H9 (cell line): ENCODE results near the gene CACNA1I. TPM values are rescaled to one million over a fixed set of nuclear protein-coding genes. Genes with fewer than 3 reads are reported as not detected.

ENCODE experiments used
- DNase-seq: peaks from one replicate; pipeline ENCODE4 v3.0.0-alpha.2; 2017
- H2AFZ ChIP-seq: one replicate; pipeline ENCODE4 v1.6.1; 2013; ENCODE audit warnings: mild to moderate bottlenecking, low read length, control low read depth, moderate library complexity
- H2AK5ac ChIP-seq: 2 replicates; pipeline ENCODE4 v1.6.1; 2013; ENCODE audit warnings: low read length, control low read depth, mixed read lengths; ENCODE audit not compliant: insufficient read length
- H2BK120ac ChIP-seq: one replicate; pipeline ENCODE4 v1.6.1; 2013; ENCODE audit warnings: low read depth, mild to moderate bottlenecking, low read length, control low read depth, inconsistent platforms; ENCODE audit not compliant: poor library complexity, severe bottlenecking
- H2BK12ac ChIP-seq: 2 replicates; pipeline ENCODE4 v1.6.1; 2013; ENCODE audit warnings: low read length, control low read depth, mixed read lengths, low read depth; ENCODE audit not compliant: insufficient read length
- H2BK15ac ChIP-seq: 2 replicates; pipeline ENCODE4 v1.6.1; 2013; ENCODE audit warnings: low read depth, low read length, control low read depth
- H2BK20ac ChIP-seq: one replicate; pipeline ENCODE4 v1.6.1; 2013; ENCODE audit warnings: low read depth, mild to moderate bottlenecking, low read length, control low read depth, inconsistent platforms; ENCODE audit not compliant: poor library complexity, severe bottlenecking
- H2BK5ac ChIP-seq: 2 replicates; pipeline ENCODE4 v1.6.1; 2013; ENCODE audit warnings: low read length, control low read depth, mixed read lengths; ENCODE audit not compliant: insufficient read length
- H3K14ac ChIP-seq: 2 replicates; pipeline ENCODE4 v1.6.1; 2013; ENCODE audit warnings: low read length, control low read depth; ENCODE audit not compliant: insufficient read depth
- H3K18ac ChIP-seq: 2 replicates; pipeline ENCODE4 v1.6.1; 2013; ENCODE audit warnings: low read depth, mild to moderate bottlenecking, mixed read lengths, low read length, control low read depth; ENCODE audit not compliant: insufficient read length
- H3K23ac ChIP-seq: 2 replicates; pipeline ENCODE4 v1.6.1; 2013; ENCODE audit warnings: low read length, control low read depth, mixed read lengths, low read depth; ENCODE audit not compliant: insufficient read length
- H3K23me2 ChIP-seq: 2 replicates; pipeline ENCODE4 v1.6.1; 2013; ENCODE audit warnings: low read depth, mild to moderate bottlenecking, mixed read lengths, low read length, control low read depth; ENCODE audit not compliant: insufficient read length, poor library complexity, severe bottlenecking
- H3K27ac ChIP-seq: 2 replicates; pipeline ENCODE4 v1.5.1; 2013; ENCODE audit warnings: low read length, control low read depth, mixed read lengths, low read depth; ENCODE audit not compliant: insufficient read length
- H3K27me3 ChIP-seq: 2 replicates; pipeline ENCODE4 v1.6.1; 2013; ENCODE audit warnings: low read length, control low read depth, inconsistent platforms; ENCODE audit not compliant: insufficient read depth
- H3K4ac ChIP-seq: 2 replicates; pipeline ENCODE4 v1.6.1; 2013; ENCODE audit warnings: low read depth, mild to moderate bottlenecking, control low read depth, inconsistent platforms, low read length, moderate library complexity
- H3K4me1 ChIP-seq: 2 replicates; pipeline ENCODE4 v1.6.1; 2013; ENCODE audit warnings: low read length, control low read depth, inconsistent platforms; ENCODE audit not compliant: insufficient read depth
- H3K4me2 ChIP-seq: 2 replicates; pipeline ENCODE4 v1.6.1; 2013; ENCODE audit warnings: low read length, control low read depth, mixed read lengths; ENCODE audit not compliant: insufficient read length, insufficient read depth
- H3K56ac ChIP-seq: 2 replicates; pipeline ENCODE4 v1.6.1; 2013; ENCODE audit warnings: low read depth, mild to moderate bottlenecking, mixed read lengths, low read length, control low read depth; ENCODE audit not compliant: insufficient read length
- H3K79me1 ChIP-seq: 2 replicates; pipeline ENCODE4 v1.6.1; 2013; ENCODE audit warnings: low read depth, mild to moderate bottlenecking, moderate library complexity, low read length, control low read depth, inconsistent platforms; ENCODE audit not compliant: insufficient read depth, poor library complexity, severe bottlenecking
- H3K79me2 ChIP-seq: 2 replicates; pipeline ENCODE4 v1.6.1; 2013; ENCODE audit warnings: low read length, control low read depth, inconsistent platforms; ENCODE audit not compliant: insufficient read depth
- H3K9ac ChIP-seq: 2 replicates; pipeline ENCODE4 v1.6.1; 2013; ENCODE audit warnings: low read length, control low read depth, mixed read lengths; ENCODE audit not compliant: insufficient read length; ENCODE audit errors: extremely low read depth
- H3K9me3 ChIP-seq: one replicate; pipeline ENCODE4 v1.6.1; 2013; ENCODE audit warnings: low read depth, low read length, inconsistent platforms; ENCODE audit not compliant: control insufficient read depth
- H3T11ph ChIP-seq: one replicate; pipeline ENCODE4 v1.6.1; 2013; ENCODE audit warnings: mild to moderate bottlenecking, low read length, control low read depth, inconsistent platforms
- H4K20me1 ChIP-seq: one replicate; pipeline ENCODE4 v1.6.1; 2013; ENCODE audit not compliant: control insufficient read depth, insufficient read length, insufficient read depth
- H4K5ac ChIP-seq: 2 replicates; pipeline ENCODE4 v1.6.1; 2013; ENCODE audit warnings: low read depth, mild to moderate bottlenecking, mixed read lengths, low read length, control low read depth; ENCODE audit not compliant: insufficient read length
- H4K8ac ChIP-seq: replicated peaks from 2 replicates; pipeline ENCODE4 v1.6.1; 2013; ENCODE audit warnings: low read length, control low read depth, mixed read lengths, low read depth; ENCODE audit not compliant: insufficient read length
- H4K91ac ChIP-seq: 2 replicates; pipeline ENCODE4 v1.6.1; 2013; ENCODE audit warnings: low read depth, mild to moderate bottlenecking, moderate library complexity, mixed read lengths, low read length, control low read depth; ENCODE audit not compliant: insufficient read length
- H3K27ac Mint-ChIP-seq, 3 experiments: 2 replicates in 2 of 3; 3 replicates in 1 of 3; pipeline ENCODE4 v1.8.0; 2020 to 2021; ENCODE audit warnings: mixed read lengths in 3 of 3, mild to moderate bottlenecking in 1 of 3, moderate library complexity in 1 of 3
- H3K27me3 Mint-ChIP-seq: 2 replicates; pipeline ENCODE4 v1.8.0; 2021; ENCODE audit warnings: low read depth, mild to moderate bottlenecking, moderate library complexity, mixed read lengths
- H3K36me3 Mint-ChIP-seq, 3 experiments: 2 replicates in 2 of 3; 3 replicates in 1 of 3; pipeline ENCODE4 v1.8.0; 2020 to 2021; ENCODE audit warnings: low read depth in 3 of 3, mixed read lengths in 3 of 3; ENCODE audit not compliant: insufficient read depth in 1 of 3
- H3K4me1 Mint-ChIP-seq, 2 experiments: 2 replicates each; pipeline ENCODE4 v1.8.0; 2020; ENCODE audit warnings: mixed read lengths in 2 of 2
- H3K4me3 Mint-ChIP-seq, 2 experiments: 2 replicates in 1 of 2; 3 replicates in 1 of 2; pipeline ENCODE4 v1.8.0; 2020 to 2021; ENCODE audit warnings: mild to moderate bottlenecking in 2 of 2, mixed read lengths in 2 of 2, moderate library complexity in 1 of 2
- H3K9me3 Mint-ChIP-seq, 2 experiments: 2 replicates in 1 of 2; 3 replicates in 1 of 2; pipeline ENCODE4 v1.8.0; 2020; ENCODE audit warnings: mild to moderate bottlenecking in 2 of 2, mixed read lengths in 2 of 2, moderate library complexity in 1 of 2
- WGBS: extraction: QIAGEN DNeasy Blood & Tissue Kit; methylation state at CpG from one replicate; pipeline ENCODE4 v1.1.7; 2013; ENCODE audit warnings: missing lambda C conversion rate, low lambda C conversion rate, mixed read lengths; ENCODE audit not compliant: insufficient read length; ENCODE audit errors: extremely low coverage; 5-methylcytosine and 5-hydroxymethylcytosine counted together
- total RNA-seq: library from RNA; stranded (reverse); gene quantifications from 2 replicates; pipeline ENCODE4 v1.2.1, GENCODE V29; 2021
- TF ChIP-seq, protein P1 (sequence below): fragments of 200-600 bp; sonication (generic); conservative IDR thresholded peaks from 3 replicates; pipeline ENCODE4 v1.8.0; 2021; ENCODE audit warnings: antibody characterized with exemption, mild to moderate bottlenecking

Gene CACNA1I
- total RNA-seq, 1 experiment from 2014 or later, result 0.50 TPM

DNA sequence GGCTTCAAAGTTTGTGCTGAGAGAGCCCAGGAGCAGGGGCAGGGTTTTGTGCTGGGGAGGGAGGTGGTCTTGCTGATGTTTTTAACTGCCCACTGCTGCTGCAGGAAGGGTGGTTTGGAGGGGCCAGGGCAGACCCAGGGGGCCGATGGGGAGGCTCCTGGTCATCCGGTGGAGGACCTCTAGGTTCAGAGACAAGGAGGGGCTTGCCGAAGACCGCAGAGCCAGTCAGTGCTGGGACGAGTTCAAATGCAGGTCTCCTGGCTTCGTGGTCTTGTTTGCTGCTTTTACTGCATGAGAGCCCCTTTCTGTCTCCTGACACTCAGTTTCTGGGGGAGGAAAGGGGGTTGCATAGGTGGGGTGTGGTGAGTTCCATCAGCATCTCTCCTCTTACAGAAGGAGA, 26.0 kb downstream of the CACNA1I start:
- WGBS, result no CpG with 5 or more reads among the region's 6 CpGs
- Histone ChIP-seq H3K4me2 (no peak overlapping the region), H4K20me1 (no peaks in the 10 kb centered on the region), H3K4me1 (no peaks in the 10 kb centered on the region), H2AFZ (no peak overlapping the region), H2AK5ac (no peak overlapping the region), H3K79me2 (no peaks in the 10 kb centered on the region), H3K4ac (no peak overlapping the region), H2BK15ac (no peak overlapping the region), H3K9ac (no peak overlapping the region), H3T11ph (no peak overlapping the region), H3K27me3 (no peaks in the 10 kb centered on the region), H3K18ac (no peak overlapping the region), H3K9me3 (no peaks in the 10 kb centered on the region), H2BK120ac (no peak overlapping the region), H2BK20ac (no peak overlapping the region), H3K27ac (no peak overlapping the region), H4K8ac (no peak overlapping the region), H4K91ac (no peak overlapping the region), H3K56ac (no peak overlapping the region), H4K5ac (no peak overlapping the region), H3K23ac (no peak overlapping the region), H3K14ac (no peak overlapping the region), H3K23me2 (no peaks in the 10 kb centered on the region), H2BK5ac (no peak overlapping the region), H2BK12ac (no peak overlapping the region), H3K79me1 (no peaks in the 10 kb centered on the region)
- TF ChIP-seq, protein P1, sequence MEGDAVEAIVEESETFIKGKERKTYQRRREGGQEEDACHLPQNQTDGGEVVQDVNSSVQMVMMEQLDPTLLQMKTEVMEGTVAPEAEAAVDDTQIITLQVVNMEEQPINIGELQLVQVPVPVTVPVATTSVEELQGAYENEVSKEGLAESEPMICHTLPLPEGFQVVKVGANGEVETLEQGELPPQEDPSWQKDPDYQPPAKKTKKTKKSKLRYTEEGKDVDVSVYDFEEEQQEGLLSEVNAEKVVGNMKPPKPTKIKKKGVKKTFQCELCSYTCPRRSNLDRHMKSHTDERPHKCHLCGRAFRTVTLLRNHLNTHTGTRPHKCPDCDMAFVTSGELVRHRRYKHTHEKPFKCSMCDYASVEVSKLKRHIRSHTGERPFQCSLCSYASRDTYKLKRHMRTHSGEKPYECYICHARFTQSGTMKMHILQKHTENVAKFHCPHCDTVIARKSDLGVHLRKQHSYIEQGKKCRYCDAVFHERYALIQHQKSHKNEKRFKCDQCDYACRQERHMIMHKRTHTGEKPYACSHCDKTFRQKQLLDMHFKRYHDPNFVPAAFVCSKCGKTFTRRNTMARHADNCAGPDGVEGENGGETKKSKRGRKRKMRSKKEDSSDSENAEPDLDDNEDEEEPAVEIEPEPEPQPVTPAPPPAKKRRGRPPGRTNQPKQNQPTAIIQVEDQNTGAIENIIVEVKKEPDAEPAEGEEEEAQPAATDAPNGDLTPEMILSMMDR, result no peak
- peaks cover 11 to 39% of the 10 kb centered on the region in 2 experiments for H3K4me1 Mint-ChIP-seq
- no peaks in the 10 kb centered on the region; a peak in 2 of 5 replicates for H3K9me3 Mint-ChIP-seq
- peaks cover 43% of the 10 kb centered on the region for H3K27me3 Mint-ChIP-seq
- H3K27ac Mint-ChIP-seq, result peak overlapping the region in 1 of 3 experiments; percentile 44; a peak in 1 of 7 replicates
- DNase-seq, result no peak
- H3K36me3 Mint-ChIP-seq, result no peaks in the 10 kb centered on the region
- H3K4me3 Mint-ChIP-seq, result no peak overlapping the region
